ENCODE results near the gene SMG6.

Gene SMG6

DNA sequence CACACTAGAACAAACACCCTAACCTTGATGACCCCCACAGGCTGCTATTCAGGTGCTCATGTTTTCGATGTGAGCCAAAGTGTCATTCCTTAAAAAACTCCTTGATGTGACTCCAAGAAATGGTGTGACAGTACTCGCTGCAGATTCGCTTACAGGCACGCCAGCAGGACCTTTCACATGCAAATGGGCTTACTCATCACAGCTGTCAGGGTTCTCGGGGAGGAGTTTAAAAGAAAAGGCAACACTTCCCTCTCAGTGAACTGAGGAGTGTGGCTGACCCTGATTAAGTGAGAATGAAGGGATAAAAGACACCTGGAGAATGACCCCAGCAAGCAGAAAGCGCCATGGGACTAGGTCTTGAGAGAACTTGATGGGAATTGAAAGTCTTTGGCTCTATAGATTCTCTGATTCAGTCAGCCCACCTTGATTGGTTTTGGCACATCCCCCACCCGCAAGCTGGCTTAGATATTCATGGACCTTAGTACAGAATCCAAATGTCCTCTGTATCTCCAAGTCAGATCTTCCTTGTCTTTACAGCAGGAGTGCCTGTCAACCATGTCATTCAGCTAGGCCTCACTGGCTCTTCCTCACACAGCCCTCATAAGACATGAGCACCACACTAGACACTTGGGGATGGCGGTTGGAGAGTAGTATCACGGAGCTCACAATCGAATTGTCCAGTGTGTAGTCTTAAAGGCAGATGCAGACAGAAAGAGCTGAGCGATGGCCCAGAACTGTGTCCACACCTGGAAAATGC lies 166.1 kb downstream of the SMG6 start:
- DNase-seq = no peak

- DNase-seq = no peak
Measured at GRCh38 chr17:2136241-2136640, 167.3 kb downstream of the SMG6 start.

GRCh38 chr17:2128011-2128410 lies 175.6 kb downstream of the SMG6 start:
- DNase-seq = no peak

DNA sequence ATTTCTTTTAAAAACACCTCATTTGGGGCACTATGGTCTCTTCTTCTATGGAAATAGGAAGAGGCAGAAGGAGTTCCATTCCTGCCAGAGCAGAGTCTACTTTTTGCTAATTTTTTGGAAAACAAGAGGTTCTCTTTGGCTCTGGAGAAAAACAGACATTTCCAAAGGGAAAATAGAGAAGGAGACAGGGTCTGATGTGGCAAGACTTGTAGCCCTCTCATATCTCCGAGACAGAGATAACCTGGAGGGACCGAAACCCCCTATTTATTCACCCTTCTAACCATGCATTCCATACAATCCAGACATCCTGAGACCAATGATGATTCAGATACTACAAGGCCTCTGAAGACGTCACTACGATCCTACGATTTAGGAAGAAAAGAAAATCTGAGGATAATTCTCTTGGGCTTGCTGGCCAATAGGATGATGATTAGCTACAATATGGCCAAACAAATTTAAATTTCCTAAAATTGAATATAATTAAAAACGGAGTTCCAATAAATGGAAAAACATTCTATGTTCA lies 178.5 kb downstream of the SMG6 start:
- DNase-seq = no peak

DNA sequence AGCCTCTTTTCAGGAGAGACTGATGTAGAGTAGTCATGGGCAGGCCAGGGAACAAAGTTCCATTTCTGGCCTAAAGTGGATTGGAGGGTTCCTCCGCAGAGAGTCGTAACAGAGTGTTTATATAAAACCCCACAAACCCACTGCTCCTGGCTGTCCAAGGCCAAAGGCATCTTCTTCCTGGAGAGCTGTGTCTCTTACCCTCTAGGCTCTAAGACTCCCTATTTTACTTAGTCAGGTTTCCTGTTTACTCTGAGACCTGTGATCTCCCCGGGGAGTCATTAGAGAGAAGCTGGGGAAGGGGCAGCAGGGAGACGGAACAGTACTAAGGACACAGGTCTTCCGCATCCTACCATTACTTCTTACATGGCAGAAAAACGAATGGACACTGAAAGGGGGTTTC lies 179.2 kb downstream of the SMG6 start:
- no peak for DNase-seq

DNA sequence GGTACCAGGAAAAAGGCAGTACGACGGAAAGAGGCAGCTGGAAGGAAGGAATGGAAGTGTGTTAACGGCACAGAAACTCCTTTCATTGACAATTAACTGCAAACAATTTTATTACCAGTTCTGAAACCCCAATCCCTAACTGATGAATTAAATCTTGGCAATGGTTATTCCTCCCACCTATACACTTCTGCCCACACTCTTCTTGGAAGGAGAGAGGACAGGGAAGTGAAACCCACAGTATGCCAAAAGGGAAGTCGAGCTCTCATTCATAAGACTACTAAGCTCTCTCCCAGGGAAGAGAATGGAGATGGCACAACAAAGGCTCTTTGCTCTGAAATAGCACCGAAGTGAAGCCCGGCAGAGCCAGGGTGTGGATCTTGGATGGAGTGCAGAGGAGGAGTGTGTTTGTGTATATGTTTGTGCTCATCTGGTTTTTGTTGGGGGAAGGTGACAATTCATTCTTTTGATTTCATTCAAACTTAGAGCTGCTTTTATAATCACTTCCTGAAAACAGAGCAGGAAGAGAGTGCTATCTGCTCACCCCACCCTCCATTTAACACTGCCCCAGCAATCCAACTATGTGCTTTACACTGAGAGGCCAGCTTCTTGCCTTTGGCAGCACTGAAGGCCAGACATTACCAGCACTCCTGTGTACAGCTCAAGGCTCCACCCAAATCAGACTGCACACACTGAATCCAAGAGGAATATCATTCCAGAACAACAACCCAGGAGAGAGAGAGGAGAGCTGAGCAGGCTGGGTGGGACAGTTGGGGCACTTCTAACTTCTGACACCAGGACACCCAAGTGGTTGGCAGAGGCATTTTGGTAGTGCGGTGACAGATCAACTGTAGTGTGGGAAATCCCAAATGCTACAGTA lies 180.0 kb downstream of the SMG6 start:
- no peak for DNase-seq

- no peak for DNase-seq
Measured at GRCh38 chr17:2122641-2123302, 180.8 kb downstream of the SMG6 start.

DNA sequence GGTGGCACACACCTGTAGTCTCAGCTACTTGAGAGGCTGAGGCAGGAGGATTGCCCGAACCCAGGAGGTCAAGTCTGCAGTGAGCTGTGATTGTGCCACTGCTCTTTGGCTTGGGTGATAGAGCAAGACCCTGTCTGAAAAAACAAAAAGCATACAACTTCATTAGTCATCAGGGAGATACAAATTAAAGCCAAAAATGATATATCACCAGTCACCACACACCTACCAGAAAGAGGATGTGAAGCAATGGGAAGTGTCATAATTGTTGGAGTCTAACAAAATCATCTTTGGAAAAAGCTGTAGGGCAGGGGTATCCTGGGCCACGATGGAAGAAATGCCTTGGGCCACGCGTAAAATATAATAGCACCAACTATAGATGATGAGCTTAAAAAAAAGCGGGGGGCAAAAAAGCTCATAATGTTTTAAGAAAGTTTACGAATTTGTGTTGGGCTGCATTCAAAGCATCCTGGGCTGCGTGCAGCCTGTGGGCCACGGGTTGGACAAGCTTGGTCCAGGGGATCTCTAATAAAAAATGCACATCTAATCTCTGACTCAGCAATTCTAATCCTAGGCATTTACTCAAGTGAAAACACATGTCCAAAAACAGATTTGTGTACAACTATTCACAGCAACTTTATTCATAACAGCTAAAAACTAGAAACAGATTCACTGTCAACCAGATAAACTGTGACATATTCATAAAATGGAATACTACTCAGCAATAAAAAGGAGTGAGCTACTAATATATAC lies 182.8 kb downstream of the SMG6 start:
- no peak for DNase-seq

DNA sequence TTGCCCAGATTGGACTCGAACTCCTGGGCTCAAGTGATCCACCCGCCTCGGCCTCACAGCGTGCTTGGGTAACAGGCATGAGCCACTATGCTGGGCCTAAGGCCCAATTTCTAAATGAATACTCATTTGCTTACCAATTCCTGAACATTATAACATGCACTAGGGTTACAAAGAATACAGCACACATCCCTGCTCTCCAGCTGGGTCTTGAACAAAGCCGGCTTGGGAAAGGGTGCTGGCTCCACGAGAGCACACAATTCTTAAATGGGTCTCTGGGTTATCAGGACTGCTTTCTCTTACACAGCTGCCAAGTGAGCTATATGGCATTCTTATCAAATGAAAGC lies 190.3 kb downstream of the SMG6 start:
- DNase-seq = no peak

- no peak for DNase-seq
Measured at GRCh38 chr17:2111691-2112090, 191.9 kb downstream of the SMG6 start.

DNA sequence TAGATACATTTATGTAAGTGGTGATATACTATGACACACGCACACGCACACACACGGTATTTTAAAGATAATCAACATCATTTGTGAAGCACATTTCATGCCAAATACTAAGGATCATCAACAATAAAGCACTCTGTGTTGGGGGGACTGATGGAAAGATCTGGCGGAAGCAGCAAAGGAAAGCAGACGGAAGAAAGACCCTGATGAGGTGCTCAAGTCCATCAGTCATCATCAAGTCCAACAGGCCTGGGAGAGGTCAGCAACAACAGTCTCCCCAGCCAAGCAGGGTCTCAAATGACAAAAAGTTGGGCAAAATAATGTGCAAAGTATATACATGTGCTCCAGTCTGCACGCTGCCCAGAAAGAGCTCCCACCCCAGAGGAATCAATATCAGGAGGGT lies 193.1 kb downstream of the SMG6 start:
- DNase-seq = no peak

- no peak for DNase-seq
Measured at GRCh38 chr17:2108170-2108569, 195.4 kb downstream of the SMG6 start.

GRCh38 chr17:2107506-2107905 lies 196.1 kb downstream of the SMG6 start:
- DNase-seq = no peak

DNA sequence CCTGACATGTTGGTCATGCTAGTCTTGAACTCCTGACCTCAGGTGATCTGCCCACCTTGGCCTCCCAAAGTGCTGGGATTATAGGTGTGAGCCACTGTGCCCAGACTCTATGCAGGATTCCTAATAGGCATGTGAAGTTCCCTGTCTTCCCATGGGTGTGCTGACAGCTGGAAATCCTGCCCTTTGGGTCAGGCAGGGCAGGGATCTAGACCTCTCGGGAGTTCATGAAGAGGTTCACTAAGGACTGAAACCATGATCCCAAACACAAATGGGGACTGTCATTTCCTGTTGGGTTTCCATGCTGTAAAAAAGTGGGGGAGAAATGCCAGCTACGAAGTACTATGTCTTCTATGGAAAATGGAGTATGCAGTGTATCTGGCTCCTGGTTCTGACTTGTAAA lies 196.5 kb downstream of the SMG6 start:
- no peak for DNase-seq

DNA sequence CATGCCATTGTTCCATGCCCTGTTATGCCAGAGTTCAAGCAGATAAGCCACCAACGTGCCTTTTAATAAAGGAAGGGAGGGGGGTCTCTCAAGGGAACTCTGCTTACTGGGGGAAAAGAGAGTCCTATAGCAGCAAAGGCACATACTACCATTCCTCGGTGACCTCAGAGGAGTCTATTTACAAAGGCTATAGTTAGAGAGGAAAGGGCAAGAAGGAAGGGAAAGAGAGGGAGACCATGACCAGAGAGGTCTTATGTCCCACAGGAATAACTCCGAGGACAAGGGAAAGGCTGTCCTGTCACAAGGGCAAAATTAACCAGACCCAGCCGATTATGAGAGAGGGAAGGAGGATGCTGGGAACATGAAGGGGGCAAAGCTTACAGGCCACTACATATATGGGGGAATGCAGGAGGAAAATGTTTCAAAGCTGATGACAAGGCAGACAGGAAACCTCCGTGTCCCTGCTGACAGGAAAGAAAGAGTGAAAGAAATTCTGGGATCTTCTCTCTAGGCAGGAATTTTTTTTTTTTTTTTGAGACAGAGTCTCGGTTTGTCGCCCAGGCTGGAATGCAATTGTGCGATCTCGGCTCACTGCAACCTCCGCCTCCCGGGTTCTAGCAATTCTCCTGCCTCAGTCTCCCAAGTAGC lies 197.2 kb downstream of the SMG6 start:
- DNase-seq = no peak

DNA sequence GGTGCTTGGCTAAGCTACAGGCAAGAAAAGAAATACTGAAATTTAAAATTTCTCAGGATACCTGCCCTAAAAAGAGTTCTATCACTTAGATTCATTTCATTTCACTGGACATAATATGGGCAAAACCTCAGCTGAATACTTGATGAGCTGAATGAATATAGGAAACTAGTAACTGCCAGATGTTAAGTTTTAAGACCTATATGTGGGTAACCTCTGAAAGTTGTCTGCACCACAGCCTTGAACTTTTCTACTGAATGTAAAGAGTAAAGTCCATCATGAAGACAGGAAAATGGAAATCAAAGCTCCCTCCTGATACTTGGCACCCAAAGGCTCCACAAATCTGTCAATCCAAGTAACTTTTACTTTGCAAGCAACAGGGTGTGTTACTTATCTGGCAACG lies 197.9 kb downstream of the SMG6 start:
- DNase-seq = no peak

DNA sequence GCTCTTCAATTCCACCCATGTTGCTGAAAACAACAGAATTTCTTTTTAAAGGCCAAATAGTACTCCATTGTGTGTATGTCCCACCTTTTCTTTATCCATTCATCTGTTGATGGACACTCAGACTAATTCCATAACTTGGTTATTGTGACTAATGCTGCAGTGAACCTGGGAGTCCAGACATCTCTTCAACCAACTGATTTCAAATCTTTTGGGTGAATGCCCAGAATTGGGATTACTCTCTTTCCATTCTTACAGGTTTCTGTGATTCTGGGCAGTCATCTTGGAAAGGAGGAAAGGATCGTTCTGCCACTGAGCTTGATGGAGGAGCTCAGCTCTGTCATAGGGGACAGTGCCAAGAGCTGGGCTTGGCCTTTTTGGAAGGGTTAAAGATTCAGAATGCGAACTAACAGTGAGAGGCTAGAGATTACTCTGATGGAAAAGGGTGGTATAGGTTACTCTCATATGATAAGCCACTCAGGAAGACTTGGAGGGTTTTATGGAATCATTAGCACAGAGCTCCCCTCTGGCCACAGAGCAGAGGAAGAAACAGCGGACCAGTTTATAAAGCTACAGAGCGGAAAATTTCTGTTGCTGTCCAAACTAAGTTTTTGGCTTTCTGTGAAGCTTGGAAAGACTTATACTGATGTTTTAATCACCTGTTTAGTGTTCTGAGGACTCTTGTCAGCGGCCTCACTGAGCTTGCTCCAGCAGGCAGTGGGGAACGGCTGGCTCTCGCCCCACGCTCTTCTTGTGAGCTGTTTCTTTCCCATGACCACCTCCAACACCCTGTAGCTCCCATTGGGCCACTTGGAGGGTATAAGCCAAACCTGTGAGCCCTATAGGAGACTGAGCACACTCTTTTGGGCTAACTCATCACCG lies 200.4 kb downstream of the SMG6 start:
- no peak for DNase-seq

- peak; percentile 68 for DNase-seq
Measured at GRCh38 chr17:2101448-2102257, 201.9 kb downstream of the SMG6 start.

DNA sequence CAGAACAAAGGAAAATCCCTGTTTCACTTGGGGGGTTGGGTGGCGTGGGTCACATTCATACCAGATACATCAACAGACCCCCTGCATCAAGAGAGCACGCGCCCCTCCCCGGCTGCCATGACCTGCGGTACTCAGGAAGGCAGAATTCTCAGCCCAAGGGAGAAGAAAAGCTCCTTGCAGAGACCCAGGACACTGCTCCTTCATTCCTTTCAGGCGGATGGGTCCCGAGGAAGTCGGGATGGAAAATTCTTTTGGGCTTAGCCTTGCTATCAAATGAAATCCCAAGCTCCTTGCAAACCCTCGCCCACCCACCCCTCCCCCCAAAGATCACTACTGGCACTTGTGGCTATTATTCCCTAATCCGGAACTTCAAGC lies 208.1 kb downstream of the SMG6 start:
- no peak for DNase-seq

DNA sequence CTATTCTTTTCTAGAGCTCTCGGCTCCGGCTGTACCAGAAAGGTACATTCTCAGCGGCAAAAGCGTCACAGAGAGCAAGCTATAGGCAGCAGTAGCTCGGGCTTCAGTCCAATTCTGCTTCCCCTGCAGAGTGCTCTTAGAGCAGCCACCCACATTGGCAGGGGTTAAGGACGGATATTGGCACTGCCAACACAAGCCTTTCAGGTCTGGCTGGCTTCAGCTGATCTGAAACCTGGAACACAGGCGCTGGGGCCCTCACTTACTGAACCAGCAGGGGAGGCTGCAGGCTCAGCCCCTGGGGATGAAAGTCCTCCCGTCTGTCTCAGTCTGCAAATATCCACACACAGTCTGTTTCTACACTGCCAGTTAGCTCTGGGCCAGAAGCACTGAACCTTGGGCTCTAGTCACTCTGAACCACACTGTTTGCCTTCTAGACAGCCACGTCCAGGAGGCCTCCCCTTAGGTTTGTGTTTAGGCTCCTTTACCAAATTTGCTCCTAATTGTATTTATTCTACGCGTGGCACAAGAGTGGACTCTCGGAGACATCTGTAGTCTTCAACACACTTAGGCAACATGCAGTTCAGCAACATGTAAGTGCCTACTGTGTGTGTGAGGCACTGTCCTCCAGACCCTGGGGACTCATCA lies 208.6 kb downstream of the SMG6 start:
- no peak for DNase-seq
